GM12875 (cell line): Measurements from ENCODE around the gene HOXA9.

Experiments used
- H3K4me3 ChIP-seq: one replicate; pipeline ENCODE4 v1.5.1; 2011; ENCODE audit warnings: low read depth, low read length, control low read depth
- CTCF ChIP-seq: IDR thresholded peaks from 2 replicates; pipeline ENCODE4 v1.5.1; 2011; ENCODE audit warnings: low read depth, mild to moderate bottlenecking, control low read depth, inconsistent platforms, low read length, moderate library complexity, borderline replicate concordance; ENCODE audit not compliant: insufficient read depth

Gene HOXA9

DNA sequence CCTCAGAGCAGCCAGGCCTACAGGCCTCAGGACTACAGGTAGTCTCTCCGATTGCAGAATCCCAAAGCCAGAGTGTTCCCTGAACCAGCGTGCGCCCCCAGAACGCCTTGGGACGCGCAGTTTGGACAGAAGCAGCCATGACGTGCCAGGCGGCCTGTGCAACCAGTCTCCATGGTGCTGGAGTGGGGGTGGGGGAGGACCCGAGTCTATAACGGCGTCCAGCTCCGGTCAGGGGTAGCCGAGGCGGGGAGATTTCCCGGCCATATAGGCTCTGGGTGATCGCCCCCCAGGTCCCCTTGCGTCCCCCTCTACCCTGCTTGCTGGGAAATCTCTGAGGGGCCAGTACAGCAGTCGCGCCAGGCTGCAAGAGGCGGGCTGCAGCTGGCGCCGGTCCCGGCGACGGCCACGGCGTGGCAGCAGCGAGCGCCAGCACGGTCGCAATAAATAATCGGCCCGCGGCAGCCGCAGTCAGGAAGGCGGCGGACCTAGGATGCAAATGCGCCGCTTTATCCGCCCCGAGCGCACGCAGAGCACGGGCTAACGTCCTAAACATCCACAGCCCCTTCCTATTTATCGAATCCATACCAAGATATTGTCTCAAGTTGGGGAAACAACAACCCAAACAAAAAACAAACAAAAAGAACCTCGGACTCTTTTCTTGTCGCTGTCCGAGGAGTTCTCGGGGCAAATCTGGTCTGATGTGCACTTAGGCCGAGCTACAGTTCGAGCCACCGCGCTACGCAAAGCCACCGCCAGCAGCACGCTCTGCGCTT is 14.6 kb downstream of the HOXA9 start:
- TF ChIP-seq CTCF: peak; percentile 88
- H3K4me3 ChIP-seq: peak overlapping the region; percentile 33

DNA sequence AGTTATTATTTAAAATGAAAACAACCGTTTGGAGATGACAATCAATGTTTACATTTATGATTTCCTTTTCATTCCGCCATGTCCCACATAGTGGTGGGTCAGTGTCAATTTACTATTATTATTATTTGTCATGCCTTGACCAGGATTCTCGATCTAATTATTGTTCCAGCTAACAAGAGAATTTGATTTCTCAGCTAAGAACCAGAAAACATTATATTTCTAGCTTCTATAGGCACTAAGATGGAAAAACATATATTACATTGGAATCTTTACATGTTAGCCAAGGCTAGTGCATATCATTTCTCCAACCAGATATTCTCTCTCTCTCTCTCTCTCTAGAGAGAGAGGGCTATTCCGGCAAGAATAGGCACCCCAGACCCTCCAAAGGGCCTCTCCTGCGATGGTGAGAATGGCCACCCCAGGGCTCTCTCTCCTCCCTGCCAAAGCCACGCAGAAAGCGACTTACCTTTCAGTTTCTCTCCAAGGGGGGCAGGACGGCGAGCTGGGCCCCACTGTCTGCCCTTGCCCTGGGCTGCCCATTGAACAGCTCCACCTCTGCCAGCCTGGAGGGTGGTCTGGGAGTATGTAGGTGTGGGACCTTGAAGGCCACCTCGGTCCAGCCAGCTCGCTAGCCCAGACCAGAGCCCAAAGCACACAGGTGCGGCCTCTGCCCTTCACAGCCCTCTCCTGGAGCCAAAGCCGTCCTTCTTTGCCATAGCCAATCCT is 15.3 kb downstream of the HOXA9 start:
- TF ChIP-seq CTCF: no peak
- H3K4me3 ChIP-seq: no peak overlapping the region

- H3K4me3 ChIP-seq: no peak overlapping the region
- no peak for TF ChIP-seq CTCF
Measured at GRCh38 chr7:27148756-27149641, 16.3 kb downstream of the HOXA9 start.

DNA sequence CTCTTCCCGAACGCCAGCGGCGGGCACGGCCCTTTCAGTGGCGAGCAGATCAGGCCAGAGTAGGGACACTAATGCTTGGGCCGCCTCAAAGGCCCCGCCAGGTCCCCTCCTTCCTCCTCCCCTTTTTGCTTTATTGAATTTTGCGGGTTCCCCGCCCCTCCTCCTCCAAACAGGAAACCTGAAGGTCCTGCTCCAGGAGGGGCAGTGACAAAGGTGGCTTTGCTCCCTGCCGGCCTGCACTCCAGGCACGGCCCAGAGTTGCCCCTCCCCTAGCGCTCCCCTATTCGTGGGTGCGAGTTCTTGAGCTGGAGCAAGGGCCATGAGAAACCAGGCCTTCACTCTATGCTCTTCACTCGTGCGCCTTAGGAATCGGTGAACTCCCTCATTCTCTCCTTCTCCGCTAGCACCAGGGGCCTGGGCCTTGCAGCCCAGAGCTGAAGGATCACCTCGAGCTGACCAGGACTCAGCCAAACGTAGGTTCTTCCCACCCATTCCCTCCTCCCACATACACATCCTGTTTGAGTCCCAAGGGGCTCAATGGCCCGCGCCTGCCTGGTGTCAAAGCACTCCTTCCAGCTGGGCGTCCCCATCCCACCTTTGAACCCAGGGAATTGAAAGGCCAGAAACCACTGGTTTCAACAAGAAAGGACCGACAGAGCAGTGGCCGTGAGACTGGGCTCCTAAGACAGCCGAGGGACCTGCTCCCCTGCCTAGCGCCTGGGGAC is 17.1 kb downstream of the HOXA9 start:
- no peak overlapping the region for H3K4me3 ChIP-seq
- TF ChIP-seq CTCF: no peak

- H3K4me3 ChIP-seq: no peak within 1 kb of the TSS
- no peak for TF ChIP-seq CTCF
Measured at GRCh38 chr7:27147199-27148030, 17.9 kb downstream of the HOXA9 start, which contains the start of gene HOXA6. Gene HOXA6 (minus strand): TSS chr7:27147774. CDS start chr7:27147749, 25 bp downstream.
